GM12878 (cell line): ENCODE measurements around the gene PPP1R2. TPM values are rescaled to one million over a fixed set of nuclear protein-coding genes. Genes with fewer than 3 reads are reported as not detected.

ENCODE experiments used
- ATAC-seq: fragments of 200-7000 bp; cut with Tn5 transposase; 3 replicates; pipeline ENCODE4 v1.9.1; 2020; ENCODE audit warnings: mild to moderate bottlenecking, moderate library complexity
- BruUV-seq: library from RNA; stranded (reverse); fragments of 400-500 nt; replicated peaks from 2 replicates; lab custom pipeline; 2021; lab: Mats Ljungman, UMichigan
- CTCF ChIA-PET: fragments of 300-600 bp; sonication (Branson Sonifier 250); formaldehyde crosslinking; extraction: SDS; loops from one replicate; lab custom pipeline; 2021; ENCODE audit warnings: inconsistent platforms; lab: Yijun Ruan, JAX
- POLR2A ChIA-PET: fragments of 350-600 bp; formaldehyde crosslinking; extraction: SDS; loops from one replicate; lab custom pipeline; 2021; ENCODE audit warnings: inconsistent platforms; lab: Charles Lee
- RAD21 ChIA-PET: fragments of 300-600 bp; sonication (Branson Sonifier 250); formaldehyde crosslinking; loops from one replicate; lab custom pipeline; 2023; ENCODE audit warnings: antibody characterized with exemption; ENCODE audit not compliant: unreplicated experiment; lab: Charles Lee
- SMC1A ChIA-PET: fragments of 300-600 bp; sonication (Branson Sonifier 250); formaldehyde crosslinking; loops from one replicate; lab custom pipeline; 2023; ENCODE audit not compliant: unreplicated experiment, uncharacterized antibody; lab: Charles Lee
- DNase-seq: peaks from one replicate; pipeline ENCODE4 v3.0.0-alpha.2; 2011; ENCODE audit warnings: low read depth, low spot score
- FAIRE-seq: peaks from 3 replicates; lab custom pipeline; 2011; peaks lifted over from hg19 to GRCh38; lab: Jason Lieb, UNC
- H2AFZ ChIP-seq: 2 replicates; pipeline ENCODE4 v1.6.0; 2011; ENCODE audit warnings: low read depth, low read length, control low read depth; ENCODE audit not compliant: control insufficient read depth
- H3K27ac ChIP-seq: 2 replicates; pipeline ENCODE4 v1.5.1; 2011; ENCODE audit warnings: control low read depth; ENCODE audit not compliant: control insufficient read depth, insufficient read depth
- H3K27me3 ChIP-seq, 2 experiments: replicated peaks in 1 of 2; 2 replicates each; pipeline versions ENCODE4 v1.6.0 to v1.6.1; 2011; ENCODE audit warnings: low read length in 1 of 2; ENCODE audit not compliant: control insufficient read depth in 2 of 2, insufficient read depth in 2 of 2
- H3K36me3 ChIP-seq, 2 experiments: 2 replicates each; pipeline ENCODE4 v1.5.1; 2011; ENCODE audit warnings: low read length in 1 of 2; ENCODE audit not compliant: control insufficient read depth in 2 of 2, insufficient read depth in 2 of 2
- H3K4me1 ChIP-seq: 2 replicates; pipeline ENCODE4 v1.6.1; 2011; ENCODE audit warnings: mild to moderate bottlenecking, low read length, moderate library complexity, mixed read lengths; ENCODE audit not compliant: control insufficient read depth, insufficient read depth
- H3K4me2 ChIP-seq: 2 replicates; pipeline ENCODE4 v1.6.0; 2011; ENCODE audit warnings: control low read depth; ENCODE audit not compliant: control insufficient read depth, insufficient read depth
- H3K4me3 ChIP-seq: fragments of 200-600 bp; sonication (generic); 2 replicates; pipeline ENCODE4 v1.5.1; 2016
- H3K79me2 ChIP-seq: 2 replicates; pipeline ENCODE4 v1.6.0; 2011; ENCODE audit warnings: low read length; ENCODE audit not compliant: control insufficient read depth, insufficient read depth
- H3K9ac ChIP-seq: 2 replicates; pipeline ENCODE4 v1.8.0; 2011; ENCODE audit warnings: low read length, control low read depth, mixed read lengths; ENCODE audit not compliant: control insufficient read depth, insufficient read depth
- H3K9me3 ChIP-seq: replicated peaks from 3 replicates; pipeline ENCODE4 v1.5.1; 2011; ENCODE audit warnings: mild to moderate bottlenecking, low read length; ENCODE audit not compliant: control insufficient read depth, insufficient read depth
- H4K20me1 ChIP-seq: 2 replicates; pipeline ENCODE4 v1.6.0; 2011; ENCODE audit not compliant: control insufficient read depth, insufficient read depth
- BACH1 ChIP-seq: fragments of 450-650 bp; IDR thresholded peaks from 2 replicates; pipeline ENCODE4 v1.6.1; 2017; ENCODE audit warnings: mild to moderate bottlenecking, borderline replicate concordance
- BHLHE40 ChIP-seq, 2 experiments: fragments of 450-650 bp in 1 of 2; IDR thresholded peaks; 2 replicates each; pipeline ENCODE4 v1.6.1; 2011 to 2017; ENCODE audit warnings: low read depth in 2 of 2, borderline replicate concordance in 1 of 2, improper control_type of control experiment in 1 of 2, low read length in 1 of 2, mild to moderate bottlenecking in 1 of 2
- BRCA1 ChIP-seq: IDR thresholded peaks from 2 replicates; pipeline ENCODE4 v1.6.1; 2011; ENCODE audit warnings: low read depth, low read length, improper control_type of control experiment
- CBX3 ChIP-seq: fragments of 200-600 bp; sonication (generic); IDR thresholded peaks from 2 replicates; pipeline ENCODE4 v1.6.1; 2016; ENCODE audit warnings: low read depth, borderline replicate concordance
- CTCF ChIP-seq, 3 experiments: IDR thresholded peaks in 2 of 3; conservative IDR thresholded peaks in 1 of 3; 2 replicates each; pipeline ENCODE4 v1.5.1; 2011; ENCODE audit warnings: low read depth in 3 of 3, low read length in 3 of 3, mild to moderate bottlenecking in 3 of 3, control low read depth in 2 of 3, moderate library complexity in 2 of 3, inconsistent platforms in 1 of 3, mixed read lengths in 1 of 3; ENCODE audit not compliant: control insufficient read depth in 2 of 3, insufficient read depth in 1 of 3; ENCODE audit errors: extremely low read depth in 1 of 3
- DPF2 ChIP-seq: fragments of 450-650 bp; IDR thresholded peaks from 2 replicates; pipeline ENCODE4 v1.6.1; 2017; ENCODE audit warnings: mild to moderate bottlenecking
- EZH2 ChIP-seq: IDR thresholded peaks from 2 replicates; pipeline ENCODE4 v1.6.1; 2012; ENCODE audit warnings: low read depth, mild to moderate bottlenecking, control low read depth, inconsistent platforms, low read length, borderline replicate concordance; ENCODE audit not compliant: control insufficient read depth
- GABPA ChIP-seq: IDR thresholded peaks from 2 replicates; pipeline ENCODE4 v1.6.1; 2014; ENCODE audit warnings: antibody characterized with exemption, low read depth, mild to moderate bottlenecking, inconsistent platforms
- HSF1 ChIP-seq: fragments of 150-350 bp; IDR thresholded peaks from 2 replicates; pipeline ENCODE4 v1.6.1; 2014; ENCODE audit warnings: mild to moderate bottlenecking, low read depth, low read length
- IKZF1 ChIP-seq: fragments of 450-650 bp; conservative IDR thresholded peaks from 2 replicates; pipeline ENCODE4 v1.6.1; 2017; ENCODE audit warnings: antibody characterized with exemption, mild to moderate bottlenecking
- MTA2 ChIP-seq: fragments of 450-650 bp; IDR thresholded peaks from 2 replicates; pipeline ENCODE4 v1.6.1; 2016; ENCODE audit warnings: low read depth, mild to moderate bottlenecking, moderate library complexity
- NFXL1 ChIP-seq: fragments of 450-650 bp; IDR thresholded peaks from 2 replicates; pipeline ENCODE4 v1.6.1; 2017; ENCODE audit warnings: antibody characterized with exemption, mild to moderate bottlenecking, borderline replicate concordance
- NKRF ChIP-seq: fragments of 450-650 bp; conservative IDR thresholded peaks from 2 replicates; pipeline ENCODE4 v1.6.1; 2017; ENCODE audit warnings: mild to moderate bottlenecking, moderate library complexity
- NR2C2 ChIP-seq: IDR thresholded peaks from 2 replicates; pipeline ENCODE4 v1.6.1; 2011; ENCODE audit warnings: borderline replicate concordance, low read depth; ENCODE audit not compliant: control insufficient read depth, insufficient read length
- ZBTB4 ChIP-seq: fragments of 450-650 bp; formaldehyde crosslinking; IDR thresholded peaks from 2 replicates; pipeline ENCODE4 v1.4.0; 2022; ENCODE audit warnings: mild to moderate bottlenecking, moderate library complexity
- WGBS: methylation state at CpG from one replicate; pipeline ENCODE4 v1.1.6; 2016; ENCODE audit warnings: low lambda C conversion rate; ENCODE audit not compliant: insufficient replicate concordance, insufficient coverage; ENCODE audit errors: missing lambda C conversion rate; 5-methylcytosine and 5-hydroxymethylcytosine counted together
- in situ Hi-C: fragments of 300-500 bp; cut with MboI; formaldehyde crosslinking; loops from 9 replicates; pipeline ENCODE4 v1.14.3; 2018; ENCODE audit warnings: mixed read lengths
- intact Hi-C: fragments of 100-400 bp; cut with micrococcal nuclease; formaldehyde crosslinking; loops from one replicate; pipeline ENCODE4 v1.14.2; 2022; ENCODE audit not compliant: unreplicated experiment
- polyA plus RNA-seq, 11 experiments: library from polyadenylated mRNA; depleted of rRNA in 4 of 11; unstranded in 6 of 11; stranded (reverse) in 5 of 11; fragments of >200 nt; fragmentation: Nextera tagmentation in 4 of 11; fragmentation: Illumina TruSeq in 1 of 11; extraction: Ambion mirVana in 4 of 11; extraction: Trizol in 1 of 11; gene quantifications; 1 replicate in 1 of 11; 2 replicates in 10 of 11; pipeline versions ENCODE4 v1.2.1 to v1.2.3, GENCODE V29; 2011 to 2016; ENCODE audit warnings: inconsistent platforms in 2 of 11, missing spikeins in 2 of 11, low read depth in 1 of 11
- total RNA-seq, 4 experiments: library from RNA; depleted of rRNA in 3 of 4; stranded (reverse); fragments of >200 nt in 3 of 4; fragmentation: Illumina TruSeq in 1 of 4; extraction: Trizol in 1 of 4; gene quantifications; 2 replicates each; pipeline versions ENCODE4 v1.2.1 to v1.2.3, GENCODE V29; 2013 to 2021

PPP1R2 gene
- total and polyA plus RNA-seq, 10 of the 15 experiments (the other 5 are each of a cell fraction or from before 2014, with no cell fraction given), result 10.5 to 116 (median 46.9) TPM

- WGBS, result 61% methylated on average over 9 of the region's 9 CpGs
- FAIRE-seq (no peak), DNase-seq (no peak), ATAC-seq (no peak)
- POLR2A ChIA-PET, result interaction anchor here (0.6 kb wide), 1 partner anchor 349 kb away, joined by 5 read pairs; no protein-coding TSS in a partner anchor
- RAD21 ChIA-PET, result no interaction called here
- H2AFZ ChIP-seq, result no peak overlapping the region
- no peaks in the 10 kb centered on the region for H3K79me2 ChIP-seq
- H3K27me3 ChIP-seq, result no peaks in the 10 kb centered on the region
- SMC1A ChIA-PET, result interaction anchor here (1.0 to 2.0 kb wide), 3 partner anchors 11 to 37 kb away, joined by 3 to 6 read pairs (median 4); no protein-coding TSS in a partner anchor
- no TSS peak for BruUV-seq
- TF ChIP-seq NKRF (no peak), DPF2 (no peak), CTCF (IDR thresholded peaks at IDR 0.05 in 2 of 3, conservative IDR thresholded peaks at IDR 0.05 in 1 of 3; ENCODE audit: control insufficient read depth in 2 of 3, extremely low read depth in 1 of 3, insufficient read depth in 1 of 3, low read depth in 3 of 3, low read length in 3 of 3) (no peak), IKZF1 (no peak), NFXL1 (no peak), ZBTB4 (CRISPR knock-in tag) (no peak), NR2C2 (no peak), EZH2 (no peak), BACH1 (no peak), HSF1 (no peak), BRCA1 (no peak), MTA2 (no peak), CBX3 (no peak), GABPA (no peak), BHLHE40 (IDR thresholded peaks at IDR 0.05; ENCODE audit: borderline replicate concordance in 1 of 2, low read depth in 2 of 2, low read length in 1 of 2) (no peak)
- CTCF ChIA-PET, result interaction anchor here (0.7 to 1.1 kb wide), 3 partner anchors 16 to 576 kb away, joined by 3 to 6 read pairs (median 3); no protein-coding TSS in a partner anchor
- no peak overlapping the region for H3K4me2 ChIP-seq
- H3K9me3 ChIP-seq, result no peaks in the 10 kb centered on the region
- no peak overlapping the region for H3K4me3 ChIP-seq
- H3K27ac ChIP-seq, result no peak overlapping the region
- H3K36me3 ChIP-seq, result no peaks in the 10 kb centered on the region
- no peaks in the 10 kb centered on the region for H4K20me1 ChIP-seq
- H3K9ac ChIP-seq, result no peak overlapping the region
- in situ Hi-C loops (no loop called here), intact Hi-C loops (no loop called here)
- no peaks in the 10 kb centered on the region; the same call in 1 of the 2 replicates for H3K4me1 ChIP-seq
Observed at GRCh38 chr3:195582947-195583346, 39.8 kb upstream of the PPP1R2 start.
